ENCODE data around the gene COLGALT1. TPM values are rescaled to one million over a fixed set of nuclear protein-coding genes. Genes with fewer than 3 reads are reported as not detected.

COLGALT1 gene
- polyA plus RNA-seq, 1 of the 3 experiments (the other 2 are of a cell fraction) = 83.8 TPM

- no peaks in the 10 kb centered on the region for H3K79me2 ChIP-seq (ENCODE audit: insufficient read depth)
- no peaks in the 10 kb centered on the region for H3K9me2 ChIP-seq
- no peaks in the 10 kb centered on the region for H3K27me3 ChIP-seq (ENCODE audit: insufficient read depth)
- no peak overlapping the region for H3K4me2 ChIP-seq
- no peak overlapping the region for H3K4me3 ChIP-seq (ENCODE audit: low read depth in 2 of 2, low read length in 1 of 2)
- 97% methylated on average over 16 of the region's 22 CpGs for WGBS (ENCODE audit: low lambda C conversion rate)
- no peak overlapping the region for H2AFZ ChIP-seq (ENCODE audit: low read depth)
- H3K9ac ChIP-seq = no peak overlapping the region
- ChIA-PET POLR2A (interaction anchor here (0.5 kb wide), 1 partner anchor 10 kb away, joined by 5 read pairs; no protein-coding TSS in a partner anchor), CTCF (interaction anchor here (0.6 kb wide), 1 partner anchor 41 kb away, joined by 3 read pairs; no protein-coding TSS in a partner anchor)
- H3K36me3 ChIP-seq (replicated peaks in 1 of 2; ENCODE audit: control insufficient read depth in 1 of 2, insufficient read depth in 2 of 2, low read length in 1 of 2) = peaks cover 12 to 17% of the 10 kb centered on the region in 2 experiments
- H3K4me1 ChIP-seq (ENCODE audit: control insufficient read depth in 1 of 2, insufficient read depth in 2 of 2, low read depth in 1 of 2, low read length in 1 of 2) = no peaks in the 10 kb centered on the region
- peaks cover 11% of the 10 kb centered on the region for H3F3A ChIP-seq (replicated peaks; ENCODE audit: insufficient read depth)
- no peak overlapping the region for H3K27ac ChIP-seq (ENCODE audit: low read depth in 2 of 2, low read length in 1 of 2)
- no peaks in the 10 kb centered on the region for H3K9me3 ChIP-seq
- TF ChIP-seq YY1 (IDR thresholded peaks at IDR 0.05; ENCODE audit: low read depth) (no peak), ELF1 (IDR thresholded peaks at IDR 0.05) (no peak), RAD21 (IDR thresholded peaks at IDR 0.05; ENCODE audit: low read length) (no peak), GABPA (IDR thresholded peaks at IDR 0.05; ENCODE audit: low read depth) (no peak), EZH2phosphoT487 (IDR thresholded peaks at IDR 0.05; ENCODE audit: borderline replicate concordance, low read depth) (no peak), RXRA (IDR thresholded peaks at IDR 0.05; ENCODE audit: borderline replicate concordance, low read depth) (no peak), ZBTB33 (IDR thresholded peaks at IDR 0.05; ENCODE audit: borderline replicate concordance, low read depth) (no peak), IRF3 (IDR thresholded peaks at IDR 0.05; ENCODE audit: low read depth, low read length) (no peak), RFX5 (IDR thresholded peaks at IDR 0.05; ENCODE audit: low read length) (no peak), FOXJ3 (CRISPR knock-in tag; IDR thresholded peaks at IDR 0.05) (no peak), REST (IDR thresholded peaks at IDR 0.05; ENCODE audit: low read depth, low read length) (no peak), TAF1 (IDR thresholded peaks at IDR 0.05; ENCODE audit: borderline replicate concordance, low read depth, low read length) (no peak), NFIC (IDR thresholded peaks at IDR 0.05; ENCODE audit: borderline replicate concordance) (no peak), FOXM1 (IDR thresholded peaks at IDR 0.05; ENCODE audit: low read depth) (no peak), EP300 (IDR thresholded peaks at IDR 0.05; ENCODE audit: borderline replicate concordance in 1 of 2, low read depth in 1 of 2, low read length in 1 of 2) (no peak), RCOR1 (IDR thresholded peaks at IDR 0.05; ENCODE audit: low read length) (no peak), SIN3A (IDR thresholded peaks at IDR 0.05; ENCODE audit: borderline replicate concordance, low read depth, low read length) (no peak), SMC3 (IDR thresholded peaks at IDR 0.05; ENCODE audit: low read depth, low read length) (no peak), NRF1 (IDR thresholded peaks at IDR 0.05; ENCODE audit: low read depth, low read length) (no peak)
- no peak for DNase-seq
- 0 out of 2 replicates have a peak, but pooled peaks cover 3% of the 10 kb centered on the region for H4K20me1 ChIP-seq (ENCODE audit: insufficient read depth)
Observed at GRCh38 chr19:17577457-17578097, 22.1 kb downstream of the COLGALT1 start.

Measured in SK-N-SH (cell line).